Measurements from ENCODE around the gene KCNK15. TPM values are rescaled to one million over a fixed set of nuclear protein-coding genes. Genes with fewer than 3 reads are reported as not detected.
A peak's percentile ranks its signal among the peaks of the same experiment; 100 is the strongest.

Gene KCNK15
- total and polyA plus RNA-seq, 2 donors: 0.05 to 0.16 TPM

DNA sequence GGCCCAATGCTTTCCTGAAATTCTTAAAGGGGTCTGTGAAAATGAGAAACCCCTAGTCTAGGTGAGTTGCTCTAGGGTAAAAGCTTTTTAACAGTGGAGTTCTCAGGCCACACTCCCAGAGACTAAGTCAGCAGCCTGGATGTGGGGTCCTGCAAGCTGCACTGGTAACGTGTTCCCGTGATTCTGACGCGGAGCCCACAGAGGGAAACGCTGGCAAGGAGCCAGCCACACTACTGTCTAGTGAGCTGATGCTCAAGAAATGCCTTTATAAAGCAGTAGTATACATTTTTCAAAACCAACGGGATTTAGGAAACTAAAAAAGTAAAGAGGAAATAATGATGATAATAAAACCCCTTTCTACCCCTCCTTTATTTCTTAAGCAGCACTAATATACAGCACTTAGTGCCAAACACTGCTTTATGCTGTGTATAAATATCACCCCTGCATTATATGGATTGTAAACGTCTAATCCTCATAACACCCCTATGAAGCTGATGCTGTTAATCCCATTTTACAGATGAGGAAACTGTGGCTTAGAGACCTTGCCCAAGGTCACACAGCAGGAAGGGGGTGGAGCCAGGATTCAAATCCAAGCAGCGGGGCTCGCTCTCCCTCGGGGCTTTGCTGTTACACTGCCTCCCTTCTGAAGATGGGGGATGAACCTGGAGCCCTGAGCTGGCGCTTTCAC, 25.0 kb downstream of the KCNK15 start:
- peaks cover 0 to 10% of the 10 kb centered on the region in 2 donors for H3K27me3 ChIP-seq (ENCODE audit: control insufficient read depth in 2 of 2, insufficient read depth in 1 of 2, low read length in 1 of 2)
- DNase-seq (ENCODE audit: low read depth in 6 of 9, low spot score in 9 of 9): no peak

DNA sequence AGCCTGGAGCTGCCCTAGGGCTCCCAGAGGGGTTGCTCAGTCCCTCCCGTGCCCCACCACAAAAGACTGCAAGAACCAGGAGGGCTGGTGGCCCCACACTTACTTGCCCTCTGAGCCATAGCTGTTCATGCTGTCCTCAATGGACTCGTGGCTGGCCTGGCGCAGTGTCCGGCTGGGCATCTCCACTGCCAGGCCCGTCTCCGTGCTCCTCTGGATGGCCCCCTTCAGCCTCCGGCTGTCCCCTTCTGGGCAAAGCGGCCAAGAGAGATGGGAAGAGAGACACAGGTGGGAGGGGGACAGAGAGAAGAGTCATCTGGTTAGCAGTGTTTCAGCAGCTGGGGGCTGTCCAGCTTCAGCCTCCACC, 25.5 kb downstream of the KCNK15 start:
- no peaks in the 10 kb centered on the region for H3K36me3 ChIP-seq (ENCODE audit: control insufficient read depth in 2 of 2, insufficient read depth in 2 of 2, low read length in 1 of 2)
- H3K4me3 ChIP-seq (ENCODE audit: low read length in 2 of 2): no peak overlapping the region
- WGBS: 94% methylated on average over 8 of the region's 8 CpGs
- H3K9me3 ChIP-seq (ENCODE audit: control insufficient read depth in 2 of 2, insufficient read depth in 1 of 2, low read length in 1 of 2): no peaks in the 10 kb centered on the region
- no peak overlapping the region for H3K27ac ChIP-seq (ENCODE audit: low read depth in 1 of 2, low read length in 1 of 2)
- peaks cover 0 to 10% of the 10 kb centered on the region in 2 donors for H3K27me3 ChIP-seq (ENCODE audit: control insufficient read depth in 2 of 2, insufficient read depth in 1 of 2, low read length in 1 of 2)
- DNase-seq (ENCODE audit: low read depth in 6 of 9, low spot score in 9 of 9): no peak
- H3K4me1 ChIP-seq (ENCODE audit: control insufficient read depth in 2 of 2, insufficient read depth in 2 of 2, low read length in 2 of 2): no peaks in the 10 kb centered on the region

More for the DNA sequence above, 25.0 kb downstream of the KCNK15 start:
- no peaks in the 10 kb centered on the region for H3K36me3 ChIP-seq (ENCODE audit: control insufficient read depth in 2 of 2, insufficient read depth in 2 of 2, low read length in 1 of 2)
- H3K4me1 ChIP-seq (ENCODE audit: control insufficient read depth in 2 of 2, insufficient read depth in 2 of 2, low read length in 2 of 2): no peaks in the 10 kb centered on the region
- WGBS: 81% methylated on average over 11 of the region's 11 CpGs
- no peak overlapping the region for H3K4me3 ChIP-seq (ENCODE audit: low read length in 2 of 2)
- no peak overlapping the region for H3K27ac ChIP-seq (ENCODE audit: low read depth in 1 of 2, low read length in 1 of 2)
- H3K9me3 ChIP-seq (ENCODE audit: control insufficient read depth in 2 of 2, insufficient read depth in 1 of 2, low read length in 1 of 2): no peaks in the 10 kb centered on the region

- WGBS: 73% methylated on average over 8 of the region's 8 CpGs
- Histone ChIP-seq H3K4me3 (ENCODE audit: low read length in 2 of 2) (no peak overlapping the region), H3K27ac (ENCODE audit: low read depth in 1 of 2, low read length in 1 of 2) (no peak overlapping the region), H3K4me1 (ENCODE audit: control insufficient read depth in 2 of 2, insufficient read depth in 2 of 2, low read length in 2 of 2) (no peaks in the 10 kb centered on the region), H3K9me3 (ENCODE audit: control insufficient read depth in 2 of 2, insufficient read depth in 1 of 2, low read length in 1 of 2) (no peaks in the 10 kb centered on the region), H3K27me3 (ENCODE audit: control insufficient read depth in 2 of 2, insufficient read depth in 1 of 2, low read length in 1 of 2) (peaks cover 0 to 8% of the 10 kb centered on the region in 2 donors), H3K36me3 (ENCODE audit: control insufficient read depth in 2 of 2, insufficient read depth in 2 of 2, low read length in 1 of 2) (no peaks in the 10 kb centered on the region)
- no peak for DNase-seq (ENCODE audit: low read depth in 6 of 9, low spot score in 9 of 9)
These were observed 27.0 kb downstream of the KCNK15 start for GRCh38 chr20:44772636-44773035.

DNA sequence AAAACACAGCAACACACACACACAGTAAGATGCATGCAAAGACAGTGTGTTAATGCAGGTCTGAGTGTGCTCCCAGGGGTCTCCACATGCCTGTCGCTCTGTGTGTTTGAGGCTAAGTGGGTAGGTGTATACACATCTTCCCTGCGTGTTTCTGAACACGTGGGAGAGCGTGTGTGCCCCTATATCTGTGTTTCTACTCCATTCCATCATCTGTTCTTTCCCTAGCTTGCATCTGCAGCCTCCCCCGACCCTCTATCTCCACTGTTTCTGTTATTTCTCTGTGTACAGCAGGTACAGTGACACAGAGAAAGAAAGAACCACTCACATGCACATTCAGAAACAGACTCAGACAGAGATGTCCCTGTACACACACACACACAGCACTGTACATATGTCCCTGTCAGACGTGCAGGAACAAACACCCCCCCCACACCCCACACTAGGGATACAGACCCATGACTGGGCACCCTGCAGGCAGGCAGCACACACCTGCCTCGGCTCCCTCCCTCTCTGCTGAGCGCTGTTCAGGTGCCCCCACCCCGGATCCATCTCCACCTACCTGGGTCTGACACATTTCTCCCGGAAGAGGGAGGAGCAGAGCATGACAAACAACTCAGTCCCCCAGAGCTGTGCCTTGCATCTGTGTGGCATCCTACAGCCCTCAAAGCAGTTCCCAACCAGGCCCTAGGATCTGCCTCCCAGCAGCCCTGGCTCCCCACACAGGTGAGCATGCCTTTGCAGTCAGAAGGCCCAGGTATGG, 27.6 kb downstream of the KCNK15 start:
- WGBS: 62% methylated on average over 10 of the region's 10 CpGs
- DNase-seq (ENCODE audit: low read depth in 6 of 9, low spot score in 9 of 9): no peak
- H3K27me3 ChIP-seq (ENCODE audit: control insufficient read depth in 2 of 2, insufficient read depth in 1 of 2, low read length in 1 of 2): peaks cover 0 to 7% of the 10 kb centered on the region in 2 donors

GRCh38 chr20:44776980-44777379, 31.3 kb downstream of the KCNK15 start:
- Histone ChIP-seq H3K9me3 (ENCODE audit: control insufficient read depth in 2 of 2, insufficient read depth in 1 of 2, low read length in 1 of 2) (no peaks in the 10 kb centered on the region), H3K4me3 (ENCODE audit: low read length in 2 of 2) (no peak overlapping the region), H3K4me1 (ENCODE audit: control insufficient read depth in 2 of 2, insufficient read depth in 2 of 2, low read length in 2 of 2) (no peaks in the 10 kb centered on the region), H3K36me3 (ENCODE audit: control insufficient read depth in 2 of 2, insufficient read depth in 2 of 2, low read length in 1 of 2) (no peaks in the 10 kb centered on the region), H3K27ac (ENCODE audit: low read depth in 1 of 2, low read length in 1 of 2) (no peak overlapping the region), H3K27me3 (ENCODE audit: control insufficient read depth in 2 of 2, insufficient read depth in 1 of 2, low read length in 1 of 2) (no peaks in the 10 kb centered on the region)
- peak in 4 of 9 donors; percentile 6 to 32 (median 14) for DNase-seq (ENCODE audit: low read depth in 6 of 9, low spot score in 9 of 9)
- WGBS: 28% methylated on average over 7 of the region's 7 CpGs

More for the DNA sequence above, 27.6 kb downstream of the KCNK15 start:
- H3K36me3 ChIP-seq (ENCODE audit: control insufficient read depth in 2 of 2, insufficient read depth in 2 of 2, low read length in 1 of 2): no peaks in the 10 kb centered on the region
- H3K27ac ChIP-seq (ENCODE audit: low read depth in 1 of 2, low read length in 1 of 2): no peak overlapping the region
- no peaks in the 10 kb centered on the region for H3K4me1 ChIP-seq (ENCODE audit: control insufficient read depth in 2 of 2, insufficient read depth in 2 of 2, low read length in 2 of 2)
- no peaks in the 10 kb centered on the region for H3K9me3 ChIP-seq (ENCODE audit: control insufficient read depth in 2 of 2, insufficient read depth in 1 of 2, low read length in 1 of 2)
- H3K4me3 ChIP-seq (ENCODE audit: low read length in 2 of 2): no peak overlapping the region

- Histone ChIP-seq H3K4me1 (ENCODE audit: control insufficient read depth in 2 of 2, insufficient read depth in 2 of 2, low read length in 2 of 2) (no peaks in the 10 kb centered on the region), H3K36me3 (ENCODE audit: control insufficient read depth in 2 of 2, insufficient read depth in 2 of 2, low read length in 1 of 2) (no peaks in the 10 kb centered on the region), H3K27me3 (ENCODE audit: control insufficient read depth in 2 of 2, insufficient read depth in 1 of 2, low read length in 1 of 2) (no peaks in the 10 kb centered on the region), H3K27ac (ENCODE audit: low read depth in 1 of 2, low read length in 1 of 2) (no peak overlapping the region), H3K4me3 (ENCODE audit: low read length in 2 of 2) (no peak overlapping the region), H3K9me3 (ENCODE audit: control insufficient read depth in 2 of 2, insufficient read depth in 1 of 2, low read length in 1 of 2) (no peaks in the 10 kb centered on the region)
- DNase-seq (ENCODE audit: low read depth in 6 of 9, low spot score in 9 of 9): peak in 8 of 9 donors; percentile 6 to 71 (median 36)
- 39% methylated on average over 5 of the region's 5 CpGs for whole genome bisulfite sequencing
These were observed 34.6 kb downstream of the KCNK15 start for GRCh38 chr20:44780226-44780625.

DNA sequence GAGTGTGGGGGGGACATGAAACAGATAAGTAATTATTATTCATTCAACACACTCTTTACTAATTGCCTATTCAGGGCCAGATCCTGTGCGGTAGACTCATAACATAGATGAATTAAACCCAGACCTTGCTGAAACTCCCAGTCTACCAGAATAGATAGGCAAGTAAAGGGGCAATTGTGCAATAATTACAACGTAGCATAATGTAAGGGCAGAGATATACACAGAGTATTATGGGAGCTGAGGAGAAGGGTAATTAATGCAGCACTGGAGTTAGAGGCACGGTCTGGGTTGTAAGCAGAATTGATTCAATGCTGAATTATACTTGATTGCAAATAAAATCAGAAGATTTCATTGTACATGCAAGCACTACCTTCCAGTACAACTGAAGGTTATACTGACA, 35.5 kb downstream of the KCNK15 start:
- Histone ChIP-seq H3K36me3 (ENCODE audit: control insufficient read depth in 2 of 2, insufficient read depth in 2 of 2, low read length in 1 of 2) (no peaks in the 10 kb centered on the region), H3K4me1 (ENCODE audit: control insufficient read depth in 2 of 2, insufficient read depth in 2 of 2, low read length in 2 of 2) (no peaks in the 10 kb centered on the region), H3K4me3 (ENCODE audit: low read length in 2 of 2) (no peak overlapping the region), H3K9me3 (ENCODE audit: control insufficient read depth in 2 of 2, insufficient read depth in 1 of 2, low read length in 1 of 2) (no peaks in the 10 kb centered on the region), H3K27ac (ENCODE audit: low read depth in 1 of 2, low read length in 1 of 2) (no peak overlapping the region), H3K27me3 (ENCODE audit: control insufficient read depth in 2 of 2, insufficient read depth in 1 of 2, low read length in 1 of 2) (no peaks in the 10 kb centered on the region)
- WGBS: 93% methylated on average over 3 of the region's 3 CpGs
- DNase-seq (ENCODE audit: low read depth in 6 of 9, low spot score in 9 of 9): no peak

GRCh38 chr20:44781791-44782190, 36.1 kb downstream of the KCNK15 start:
- no peak overlapping the region for H3K4me3 ChIP-seq (ENCODE audit: low read length in 2 of 2)
- no peaks in the 10 kb centered on the region for H3K9me3 ChIP-seq (ENCODE audit: control insufficient read depth in 2 of 2, insufficient read depth in 1 of 2, low read length in 1 of 2)
- DNase-seq (ENCODE audit: low read depth in 6 of 9, low spot score in 9 of 9): no peak
- 95% methylated on average over 3 of the region's 3 CpGs for WGBS
- no peak overlapping the region for H3K27ac ChIP-seq (ENCODE audit: low read depth in 1 of 2, low read length in 1 of 2)
- H3K4me1 ChIP-seq (ENCODE audit: control insufficient read depth in 2 of 2, insufficient read depth in 2 of 2, low read length in 2 of 2): no peaks in the 10 kb centered on the region
- H3K27me3 ChIP-seq (ENCODE audit: control insufficient read depth in 2 of 2, insufficient read depth in 1 of 2, low read length in 1 of 2): no peaks in the 10 kb centered on the region
- no peaks in the 10 kb centered on the region for H3K36me3 ChIP-seq (ENCODE audit: control insufficient read depth in 2 of 2, insufficient read depth in 2 of 2, low read length in 1 of 2)

DNA sequence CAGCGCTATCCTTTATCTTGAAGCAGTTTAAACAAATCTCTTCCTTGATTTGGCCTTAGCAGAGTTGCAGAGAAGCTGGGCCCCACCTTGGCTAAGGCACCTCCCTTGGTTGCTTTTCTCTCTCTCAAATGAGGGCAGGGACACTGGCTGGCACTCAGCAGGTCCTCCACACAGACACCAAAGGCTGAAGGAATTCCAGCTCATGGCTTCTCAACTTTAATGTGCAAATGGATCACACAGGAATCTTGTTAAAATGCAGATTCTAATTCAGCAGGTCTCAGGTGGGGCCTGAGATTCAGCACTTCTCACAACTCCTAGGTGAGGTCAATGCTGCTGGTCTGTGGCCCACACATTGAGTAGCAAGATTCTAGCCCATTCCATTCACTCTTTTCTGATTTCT, 39.0 kb downstream of the KCNK15 start:
- Histone ChIP-seq H3K27me3 (ENCODE audit: control insufficient read depth in 2 of 2, insufficient read depth in 1 of 2, low read length in 1 of 2) (no peaks in the 10 kb centered on the region), H3K4me1 (ENCODE audit: control insufficient read depth in 2 of 2, insufficient read depth in 2 of 2, low read length in 2 of 2) (no peaks in the 10 kb centered on the region), H3K9me3 (ENCODE audit: control insufficient read depth in 2 of 2, insufficient read depth in 1 of 2, low read length in 1 of 2) (no peaks in the 10 kb centered on the region), H3K4me3 (ENCODE audit: low read length in 2 of 2) (no peak overlapping the region), H3K36me3 (ENCODE audit: control insufficient read depth in 2 of 2, insufficient read depth in 2 of 2, low read length in 1 of 2) (no peaks in the 10 kb centered on the region), H3K27ac (ENCODE audit: low read depth in 1 of 2, low read length in 1 of 2) (no peak overlapping the region)
- 98% methylated on average over 1 of the region's 1 CpG for WGBS
- no peak for DNase-seq (ENCODE audit: low read depth in 6 of 9, low spot score in 9 of 9)

Data from thymus (tissue), 11 donors.